HUDEP-2 (cell line): Measurements from ENCODE around the gene CAPN14.
A peak's percentile ranks its signal among the peaks of the same experiment; 100 is the strongest.

Experiments
- DNase-seq, 76 experiments: peaks; one replicate each; lab custom pipeline; 2025; ENCODE audit not compliant: unreplicated experiment in 76 of 76; lab: John Stamatoyannopoulos, UW

Gene CAPN14, protein sequence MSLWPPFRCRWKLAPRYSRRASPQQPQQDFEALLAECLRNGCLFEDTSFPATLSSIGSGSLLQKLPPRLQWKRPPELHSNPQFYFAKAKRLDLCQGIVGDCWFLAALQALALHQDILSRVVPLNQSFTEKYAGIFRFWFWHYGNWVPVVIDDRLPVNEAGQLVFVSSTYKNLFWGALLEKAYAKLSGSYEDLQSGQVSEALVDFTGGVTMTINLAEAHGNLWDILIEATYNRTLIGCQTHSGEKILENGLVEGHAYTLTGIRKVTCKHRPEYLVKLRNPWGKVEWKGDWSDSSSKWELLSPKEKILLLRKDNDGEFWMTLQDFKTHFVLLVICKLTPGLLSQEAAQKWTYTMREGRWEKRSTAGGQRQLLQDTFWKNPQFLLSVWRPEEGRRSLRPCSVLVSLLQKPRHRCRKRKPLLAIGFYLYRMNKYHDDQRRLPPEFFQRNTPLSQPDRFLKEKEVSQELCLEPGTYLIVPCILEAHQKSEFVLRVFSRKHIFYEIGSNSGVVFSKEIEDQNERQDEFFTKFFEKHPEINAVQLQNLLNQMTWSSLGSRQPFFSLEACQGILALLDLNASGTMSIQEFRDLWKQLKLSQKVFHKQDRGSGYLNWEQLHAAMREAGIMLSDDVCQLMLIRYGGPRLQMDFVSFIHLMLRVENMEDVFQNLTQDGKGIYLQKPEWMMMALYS

GRCh38 chr2:31217465-31218200 is at the start of gene CAPN14:
Gene CAPN14 (minus strand): TSS chr2:31217515. CDS start chr2:31205447, 12,068 bp downstream.
- DNase-seq = no peak

DNA sequence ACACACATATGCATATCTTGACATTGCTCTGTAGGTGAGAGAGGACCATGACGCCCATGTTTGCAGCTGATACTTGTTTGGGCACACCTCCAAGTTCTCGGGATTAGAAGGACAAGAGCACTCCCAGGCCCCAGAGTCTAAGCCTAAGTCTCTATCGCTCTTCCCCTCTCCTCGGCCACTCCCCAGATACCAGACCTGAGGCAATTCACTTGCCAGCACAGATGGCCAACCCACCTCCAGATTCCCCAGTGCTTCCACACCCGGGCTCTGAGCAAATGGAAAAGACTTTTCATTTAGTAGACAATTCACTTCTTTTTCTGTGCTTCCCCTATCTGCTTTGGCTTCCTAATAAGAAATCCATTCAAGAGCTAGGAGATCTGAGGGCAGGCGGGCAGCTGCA is 49.5 kb upstream of the CAPN14 start:
- peak in 6 of 76 experiments; percentile 4 to 34 (median 14) for DNase-seq

- DNase-seq = no peak
Measured at GRCh38 chr2:31265234-31265633, 47.9 kb upstream of the CAPN14 start.

DNA sequence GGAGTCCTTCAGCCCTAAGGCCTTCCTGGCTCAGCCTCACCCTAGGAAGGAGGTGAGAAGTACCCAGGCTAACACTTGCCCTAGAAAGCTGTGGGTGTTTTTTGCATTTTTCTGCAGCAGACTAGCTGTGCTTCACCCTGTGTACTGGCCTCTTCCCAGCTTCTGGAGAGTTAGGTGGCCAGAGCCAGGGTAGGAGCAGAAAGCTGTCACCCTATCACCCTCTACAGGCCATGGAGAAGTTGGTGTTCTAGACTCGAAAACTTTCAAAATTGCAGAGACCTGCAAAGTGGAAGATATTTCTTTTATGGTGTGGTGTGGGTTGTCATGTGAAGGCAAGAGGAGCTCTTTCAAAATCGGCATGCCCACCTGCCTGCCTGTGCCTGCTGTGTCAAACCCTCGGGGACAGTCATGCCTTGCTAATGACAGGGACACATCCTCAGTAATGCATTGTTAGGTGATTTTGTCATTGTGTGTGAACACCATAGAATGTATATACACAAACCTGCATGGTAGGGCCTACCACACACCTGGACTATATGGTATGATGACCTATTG is 46.4 kb upstream of the CAPN14 start:
- peak in 5 of 76 experiments; percentile 6 to 18 (median 12) for DNase-seq

DNA sequence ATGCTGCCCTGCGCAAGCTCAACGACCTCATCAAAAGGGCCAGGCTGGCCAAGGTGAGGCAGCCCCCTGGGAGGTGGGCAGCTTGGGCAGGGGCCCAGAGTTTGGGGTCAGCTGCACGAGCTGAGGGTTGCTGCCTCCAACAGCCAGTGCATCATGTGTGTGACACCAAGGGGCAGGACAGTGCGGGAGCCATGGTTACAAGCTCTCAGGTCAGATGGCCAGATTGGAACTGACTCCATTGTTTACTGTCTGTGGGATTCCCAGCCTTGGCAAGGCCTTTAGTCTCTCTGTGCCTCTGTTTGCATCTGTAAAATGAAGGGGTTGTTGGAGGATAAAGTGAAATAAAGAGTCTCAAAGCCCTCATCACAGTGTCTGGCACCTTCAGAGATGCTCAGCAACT is 43.6 kb upstream of the CAPN14 start:
- DNase-seq = no peak

DNA sequence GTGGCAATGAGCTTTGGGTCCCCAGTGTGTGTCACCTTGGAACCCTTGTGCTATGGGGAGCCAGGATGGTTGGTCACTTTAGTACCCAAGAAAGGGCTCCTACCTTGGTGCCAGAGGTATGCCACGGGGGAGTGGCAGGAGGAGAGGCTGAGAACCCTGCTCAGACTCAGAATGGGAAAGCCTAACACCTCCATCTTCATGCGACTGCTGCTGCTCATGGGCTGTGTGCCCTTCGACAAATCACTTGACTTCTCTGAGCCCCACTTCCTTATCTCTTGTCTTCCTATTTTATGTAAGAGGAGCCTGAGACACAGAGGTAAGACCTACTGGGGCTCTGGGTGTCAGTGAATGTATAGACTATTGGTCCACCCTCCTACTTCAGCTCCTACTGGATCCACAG is 41.8 kb upstream of the CAPN14 start:
- DNase-seq = peak in 1 of 76 experiments; percentile 3

DNA sequence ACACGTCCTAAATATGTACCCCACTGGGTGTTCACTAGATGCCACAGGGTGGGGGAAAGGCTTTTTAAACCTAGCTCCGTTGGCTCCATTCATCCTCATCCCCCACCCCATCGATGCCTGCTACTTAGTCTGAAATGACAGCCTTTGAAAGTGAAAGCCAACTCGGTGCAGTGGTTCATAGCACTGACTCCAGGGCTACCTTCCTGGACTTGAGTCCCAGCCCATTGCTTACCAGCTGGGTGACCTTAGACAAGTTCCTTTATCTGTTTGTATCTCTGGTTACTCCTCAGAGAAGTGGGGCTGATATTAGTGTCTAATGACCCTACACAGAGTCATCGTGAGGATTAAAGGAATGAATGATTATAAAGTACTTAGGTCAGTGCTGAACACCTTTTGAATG is 41.0 kb upstream of the CAPN14 start:
- DNase-seq = no peak

DNA sequence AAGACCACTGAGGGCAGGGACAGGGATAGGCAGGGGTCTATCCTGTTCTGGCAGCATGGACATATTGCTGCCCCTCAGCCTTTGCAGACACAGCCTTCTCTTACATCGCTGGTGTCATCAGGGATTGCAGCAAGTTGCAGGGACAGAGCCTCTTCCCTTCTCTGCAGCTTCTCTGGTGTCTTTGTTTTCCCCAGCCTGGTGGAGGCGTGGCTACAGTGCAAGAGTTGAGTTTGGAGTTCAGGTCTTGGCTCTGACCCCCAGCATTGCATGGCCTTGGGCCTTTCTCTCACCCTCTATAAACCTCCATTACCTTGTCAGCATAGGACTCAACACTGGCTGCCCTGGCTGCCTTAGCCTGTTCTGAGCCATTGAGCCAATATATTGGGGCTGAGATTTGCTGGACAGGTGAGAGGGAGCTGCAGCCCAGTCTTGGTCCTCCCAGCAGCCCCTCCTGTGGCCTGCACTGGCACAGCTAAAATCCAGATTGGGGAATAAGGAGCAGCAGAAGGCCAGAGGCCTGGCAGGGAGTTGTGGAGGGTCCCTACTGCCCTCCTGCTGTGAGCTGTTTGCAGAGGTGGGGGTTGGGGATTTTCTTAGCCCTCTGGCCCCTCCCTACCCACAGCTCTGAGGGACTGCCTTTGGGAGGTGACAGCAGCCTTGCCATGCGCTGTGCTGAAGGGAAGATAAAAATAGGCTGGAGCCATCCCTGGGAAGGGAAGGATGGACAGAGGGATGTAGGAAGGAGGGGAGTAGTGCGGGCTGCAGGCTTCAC is 39.5 kb upstream of the CAPN14 start:
- DNase-seq = no peak

DNA sequence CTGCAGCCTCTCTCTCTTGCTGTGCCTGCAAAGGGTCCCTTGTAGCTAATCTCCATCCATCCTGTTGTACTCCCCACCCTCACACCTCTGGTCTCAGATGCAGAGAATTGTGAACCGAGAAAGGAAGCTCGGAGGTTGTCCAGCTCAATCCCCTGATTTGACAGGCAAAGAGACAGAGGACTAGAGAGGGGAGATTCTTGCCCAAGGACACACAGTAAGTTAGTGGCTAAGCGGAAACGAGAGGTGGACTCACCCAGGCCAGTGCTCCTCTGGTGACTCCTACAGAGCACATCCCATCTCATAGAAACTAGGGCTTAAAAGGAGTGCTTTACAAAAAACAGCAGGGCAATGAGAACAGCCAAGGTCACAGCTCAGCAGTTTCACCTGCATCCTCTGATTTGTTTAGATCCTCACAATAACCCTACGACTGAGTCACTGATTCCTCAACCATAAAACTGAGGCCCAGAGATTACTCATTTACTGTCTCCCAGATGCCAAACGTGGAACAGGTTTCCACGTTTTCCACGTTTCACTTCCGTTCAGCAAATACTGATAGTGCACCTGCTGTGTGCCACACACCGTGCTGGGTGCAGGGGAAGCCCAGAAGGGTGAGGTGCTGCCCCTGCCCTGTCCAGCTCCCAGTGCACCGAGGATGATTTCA is 38.7 kb upstream of the CAPN14 start:
- DNase-seq = no peak

DNA sequence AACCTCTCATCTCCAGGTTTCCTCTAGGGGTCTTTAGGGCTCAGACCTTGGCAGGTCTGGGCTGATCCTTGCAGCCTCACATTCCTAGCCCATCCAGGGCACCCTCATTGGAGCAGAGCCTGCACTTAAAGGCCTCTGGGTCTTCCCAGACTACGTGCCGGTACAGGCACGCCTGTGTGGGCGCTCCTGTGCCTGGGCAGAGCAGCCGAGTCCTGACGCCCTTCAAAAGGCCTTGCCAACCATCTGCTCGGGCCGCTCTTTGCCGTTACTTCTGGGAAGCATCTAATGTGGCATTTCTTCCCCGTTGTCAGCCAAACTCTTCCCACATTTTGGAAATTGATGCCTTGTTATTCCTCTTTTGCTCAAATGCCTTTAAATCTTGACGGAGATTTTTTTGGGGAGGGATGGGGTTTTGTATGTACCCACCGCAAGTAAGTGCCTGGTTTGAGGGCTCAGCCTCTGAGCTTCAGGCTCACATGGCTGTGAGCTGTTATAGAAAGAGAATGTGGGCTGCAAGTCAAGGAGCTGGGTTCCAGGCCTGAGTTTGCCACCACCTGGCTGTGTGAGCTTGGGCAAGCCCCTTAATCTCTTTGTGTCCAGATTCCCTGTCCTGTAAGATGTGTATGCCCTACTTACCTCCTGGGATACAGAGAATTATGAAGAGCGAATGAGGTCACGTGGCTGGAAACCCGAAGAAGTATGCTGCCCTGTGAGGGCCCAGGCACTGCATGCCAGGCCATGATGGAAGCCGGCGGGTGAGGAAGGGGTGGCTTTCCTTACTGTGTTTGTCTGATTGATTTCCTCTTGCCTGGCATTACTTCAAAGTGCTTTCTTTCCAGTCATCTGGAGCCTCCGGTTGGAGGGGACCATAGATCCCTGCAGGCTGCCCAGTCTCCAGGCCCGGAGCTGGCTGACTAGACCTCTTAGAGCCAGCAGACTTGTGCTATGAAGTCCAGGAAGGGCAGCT is 37.2 kb upstream of the CAPN14 start:
- DNase-seq = no peak

DNA sequence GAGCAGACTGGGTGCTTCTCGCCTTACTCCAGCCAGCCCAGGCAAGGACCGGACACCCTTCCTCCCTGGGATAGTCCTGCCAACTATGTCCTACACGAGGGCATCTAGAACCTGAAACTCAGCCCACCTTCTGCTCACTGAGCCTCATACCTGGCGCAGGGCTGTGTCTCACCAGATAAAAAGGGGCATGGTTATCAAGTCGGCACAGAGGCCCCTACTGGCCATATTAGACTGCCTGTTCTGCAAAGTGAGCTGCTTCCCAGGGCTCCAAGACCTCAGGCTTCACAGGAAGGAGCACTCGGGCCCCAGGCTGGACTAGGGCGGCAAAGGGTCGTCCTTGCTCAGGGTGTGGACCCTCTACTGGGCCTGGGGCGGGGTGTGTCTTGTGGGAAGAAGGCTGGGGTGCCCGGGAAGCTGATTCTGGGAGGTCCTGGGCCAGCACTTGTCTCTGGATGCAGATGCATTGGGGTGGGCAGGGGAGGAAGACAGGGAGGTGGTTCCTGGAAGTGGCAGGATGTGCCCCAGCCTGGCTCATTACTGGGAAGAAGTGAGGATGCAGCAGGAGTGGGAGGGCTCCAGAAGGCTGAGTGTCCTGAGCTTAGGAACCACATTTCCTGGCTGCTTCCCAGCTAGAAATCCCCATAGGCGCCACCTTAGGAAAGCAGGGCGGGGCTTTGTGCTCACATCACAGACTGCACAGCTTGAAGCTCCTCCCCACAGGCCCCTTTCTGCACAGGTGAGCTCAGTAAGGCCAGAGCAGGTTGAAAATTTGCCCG is 36.2 kb upstream of the CAPN14 start:
- peak in 48 of 76 experiments; percentile 5 to 82 (median 46) for DNase-seq

DNA sequence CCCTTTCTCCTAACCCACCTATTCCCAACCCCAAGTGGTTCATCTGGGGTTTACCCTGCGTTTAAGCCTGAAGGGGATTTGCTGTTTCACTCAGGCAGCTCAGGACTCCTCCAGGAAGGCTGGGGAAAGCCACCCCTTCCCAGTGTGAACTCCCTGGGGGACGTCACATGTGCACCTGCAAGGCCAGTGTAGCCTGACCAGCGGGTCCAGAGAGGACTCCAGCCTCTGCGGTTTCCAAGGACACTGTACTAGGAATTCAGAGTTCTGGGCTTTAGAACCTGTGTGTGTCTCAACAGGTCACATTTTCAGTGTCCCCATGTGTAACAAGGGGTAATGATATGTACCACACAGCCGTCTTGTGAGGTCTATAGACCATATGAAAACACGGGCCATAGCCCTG is 34.5 kb upstream of the CAPN14 start:
- no peak for DNase-seq

DNA sequence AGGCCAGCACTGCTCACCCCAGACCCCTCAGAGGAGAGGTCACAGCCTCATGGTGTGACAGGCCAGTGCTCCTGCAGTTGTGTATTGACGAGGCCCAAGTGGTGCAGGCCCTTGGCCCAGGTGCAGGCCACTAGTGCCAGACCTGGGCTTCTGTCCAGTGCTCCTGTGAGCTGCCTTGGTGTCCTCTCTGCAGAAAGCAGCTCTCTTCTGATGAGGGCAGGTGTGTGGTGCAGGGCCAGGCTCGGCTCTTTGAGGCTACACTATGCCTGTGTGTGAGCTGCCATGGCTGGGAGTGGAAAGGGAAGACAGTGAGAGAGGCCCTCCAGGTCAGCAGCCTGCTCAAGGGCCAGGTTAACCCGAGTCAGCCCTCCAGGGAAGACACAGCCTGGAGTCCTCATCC is 33.7 kb upstream of the CAPN14 start:
- no peak for DNase-seq

DNA sequence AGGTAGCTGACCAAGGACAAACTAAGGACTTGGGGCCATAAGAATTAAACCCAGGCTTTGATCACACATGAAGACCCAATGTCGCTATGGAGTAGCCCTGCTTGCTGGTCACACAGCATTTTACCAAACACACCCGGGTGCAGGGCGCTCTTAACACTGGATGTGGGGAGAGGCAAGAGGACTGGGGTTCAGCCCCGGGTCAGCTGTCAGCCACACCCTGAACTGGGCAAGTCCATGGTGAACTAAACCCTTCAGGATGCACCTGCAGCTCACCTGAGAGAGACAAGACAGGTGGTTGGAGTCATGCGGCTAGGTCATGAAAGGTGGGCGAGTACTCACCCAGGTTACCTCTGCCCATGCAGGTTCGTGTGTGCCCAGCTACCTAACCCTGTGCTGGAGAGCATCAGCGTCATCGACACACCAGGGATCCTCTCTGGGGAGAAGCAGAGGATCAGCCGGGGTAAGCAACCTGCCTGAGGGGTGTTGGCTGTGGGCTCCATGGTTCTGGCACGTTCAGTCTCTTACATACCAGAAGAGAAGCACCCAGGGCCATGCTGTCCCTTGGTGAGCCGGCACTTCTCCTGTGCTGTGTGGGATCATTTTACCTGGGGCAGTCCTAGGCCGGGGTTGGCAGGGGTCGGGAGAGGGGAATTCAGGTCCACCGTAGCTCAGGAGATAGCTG is 31.8 kb upstream of the CAPN14 start:
- no peak for DNase-seq

DNA sequence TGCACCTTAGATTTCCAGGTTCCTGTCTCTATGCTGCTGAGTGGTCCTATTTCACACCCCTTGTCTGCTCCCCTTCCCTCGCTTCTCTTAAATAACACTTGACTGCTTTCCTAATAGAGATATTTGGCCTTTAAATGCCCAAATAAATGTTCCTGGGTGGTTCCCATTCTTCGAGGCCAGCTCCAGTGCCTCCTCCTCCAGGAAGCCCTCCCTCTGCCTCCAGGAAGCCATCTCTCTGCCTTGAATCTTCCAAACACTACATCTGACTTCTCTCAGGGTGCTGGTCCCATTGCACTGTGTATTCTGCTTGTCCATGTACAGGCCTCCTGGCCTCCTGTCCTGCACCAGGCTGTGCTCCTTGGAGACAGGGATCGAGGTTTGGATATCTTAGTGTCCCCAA is 30.8 kb upstream of the CAPN14 start:
- no peak for DNase-seq

GRCh38 chr2:31247711-31248110 is 30.4 kb upstream of the CAPN14 start:
- no peak for DNase-seq

DNA sequence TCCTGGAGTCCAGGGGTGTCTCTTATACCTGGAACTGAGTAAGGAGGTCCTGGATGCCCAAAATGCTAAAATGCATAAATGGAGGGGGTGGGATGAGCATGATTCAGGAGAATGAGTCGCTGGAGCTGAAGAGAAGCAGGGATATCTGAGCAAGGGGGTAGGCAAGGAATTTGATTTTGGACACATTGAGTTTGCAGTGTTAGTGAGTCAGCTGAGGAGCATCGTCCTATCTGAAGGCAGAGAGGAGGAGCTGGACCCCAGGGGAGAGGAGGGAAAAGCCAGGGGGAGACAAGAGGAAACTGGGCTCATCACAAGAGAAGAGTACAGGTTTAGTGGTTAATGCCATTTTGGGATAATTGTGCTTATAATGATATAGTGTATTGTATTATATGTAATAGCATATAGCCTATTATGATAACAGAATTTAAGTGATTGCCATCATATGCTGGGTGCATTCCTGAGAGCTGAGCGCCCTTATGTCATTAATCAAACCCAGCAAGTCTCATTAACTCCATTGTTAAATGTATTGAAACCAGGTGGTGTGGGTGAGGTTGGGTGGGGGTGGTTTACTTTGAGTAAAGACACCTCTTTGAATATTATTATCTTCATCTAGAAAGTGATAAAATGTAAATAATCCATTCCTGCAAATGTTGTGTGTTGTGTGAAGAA is 29.0 kb upstream of the CAPN14 start:
- DNase-seq = no peak
